T-cell (primary cell): ENCODE data around the gene CD247. TPM values are rescaled to one million over a fixed set of nuclear protein-coding genes. Genes with fewer than 3 reads are reported as not detected.
A peak's percentile ranks its signal among the peaks of the same experiment; 100 is the strongest.

Source experiments
- ATAC-seq, 4 experiments: fragments of 200-7000 bp in 3 of 4; fragments of 150-1000 bp in 1 of 4; cut with Tn5 transposase; replicated peaks in 1 of 4; 1 replicate in 3 of 4; 2 replicates in 1 of 4; pipeline ENCODE4 v1.10.0; 2021; ENCODE audit warnings: moderate library complexity in 3 of 4, mild to moderate bottlenecking in 2 of 4, moderate number of reproducible peaks in 1 of 4
- CTCF ChIA-PET, 2 donors: fragments of 300-600 bp; sonication (Branson Sonifier 250); formaldehyde crosslinking; loops; one replicate each; lab custom pipeline; 2022; ENCODE audit warnings: antibody characterized with exemption in 2 of 2; lab: Charles Lee
- POLR2A ChIA-PET, 2 donors: fragments of 300-600 bp; sonication (Branson Sonifier 250); formaldehyde crosslinking; loops; one replicate each; lab custom pipeline; 2022; ENCODE audit warnings: antibody characterized with exemption in 2 of 2; lab: Charles Lee
- DNase-seq, 35 experiments: peaks; one replicate each; pipeline versions ENCODE4 v3.0.0 to v3.0.0-alpha.2; 2013 to 2023
- H3K27ac ChIP-seq: one replicate; pipeline ENCODE4 v1.5.1; 2013; ENCODE audit warnings: low read length
- H3K27me3 ChIP-seq, 2 experiments: replicated peaks in 1 of 2; 1 replicate in 1 of 2; 2 replicates in 1 of 2; pipeline versions ENCODE4 v1.6.1 to v1.7.0; 2013; ENCODE audit warnings: low read length in 1 of 2, mixed read lengths in 1 of 2; ENCODE audit not compliant: control insufficient read depth in 2 of 2, insufficient read depth in 2 of 2; ENCODE audit errors: extremely low read depth in 1 of 2
- H3K36me3 ChIP-seq, 2 donors: 1 replicate in 1 of 2; 2 replicates in 1 of 2; pipeline versions ENCODE4 v1.6.1 to v1.7.0; 2013; ENCODE audit warnings: low read length in 1 of 2; ENCODE audit not compliant: control insufficient read depth in 2 of 2, insufficient read depth in 1 of 2; ENCODE audit errors: extremely low read depth in 1 of 2
- H3K4me1 ChIP-seq, 2 experiments: 1 replicate in 1 of 2; 2 replicates in 1 of 2; pipeline versions ENCODE4 v1.6.1 to v1.7.0; 2013; ENCODE audit warnings: low read length in 2 of 2, mixed read lengths in 1 of 2; ENCODE audit not compliant: insufficient read depth in 2 of 2, control insufficient read depth in 1 of 2; ENCODE audit errors: extremely low read depth in 1 of 2
- H3K4me3 ChIP-seq, 2 donors: 1 replicate in 1 of 2; 2 replicates in 1 of 2; pipeline versions ENCODE4 v1.5.1 to v1.7.0; 2013; ENCODE audit warnings: mild to moderate bottlenecking in 2 of 2, low read length in 1 of 2, moderate library complexity in 1 of 2; ENCODE audit not compliant: control insufficient read depth in 1 of 2; ENCODE audit errors: extremely low read depth in 1 of 2
- H3K9me3 ChIP-seq: 2 replicates; pipeline ENCODE4 v1.7.0; 2013
- H3K27ac Mint-ChIP-seq, 2 donors: one replicate each; pipeline ENCODE4 v1.8.0; 2020 to 2021; ENCODE audit warnings: mild to moderate bottlenecking in 2 of 2, mixed read lengths in 2 of 2
- H3K27me3 Mint-ChIP-seq, 2 donors: one replicate each; pipeline ENCODE4 v1.8.0; 2021 to 2022; ENCODE audit warnings: mixed read lengths in 2 of 2
- H3K36me3 Mint-ChIP-seq: one replicate; pipeline ENCODE4 v1.8.0; 2021; ENCODE audit warnings: mixed read lengths
- H3K4me1 Mint-ChIP-seq, 3 donors: one replicate each; pipeline ENCODE4 v1.8.0; 2020 to 2022; ENCODE audit warnings: mixed read lengths in 3 of 3, mild to moderate bottlenecking in 1 of 3
- H3K4me3 Mint-ChIP-seq, 3 donors: one replicate each; pipeline ENCODE4 v1.8.0; 2020 to 2022; ENCODE audit warnings: mild to moderate bottlenecking in 3 of 3, mixed read lengths in 3 of 3, moderate library complexity in 3 of 3
- H3K9me3 Mint-ChIP-seq, 3 donors: one replicate each; pipeline ENCODE4 v1.8.0; 2020 to 2022; ENCODE audit warnings: mixed read lengths in 3 of 3
- WGBS: methylation state at CpG from one replicate; pipeline ENCODE4 v1.1.5; 2013; ENCODE audit warnings: missing lambda C conversion rate; ENCODE audit not compliant: insufficient coverage; 5-methylcytosine and 5-hydroxymethylcytosine counted together
- total RNA-seq, 35 experiments: library from RNA in 6 of 35; stranded (reverse) in 6 of 35; fragments of 120-200 nt in 1 of 35; gene quantifications; one replicate each; pipeline versions ENCODE4 v1.2.1 to v1.2.4 and lab custom pipeline; 2013 to 2026

CD247 gene
- total RNA-seq, 5 donors from 2014 or later (not counting 1 experiment from before 2014, with no cell fraction given): 324 to 414 (median 385) TPM

- H3K27me3 Mint-ChIP-seq: no peaks in the 10 kb centered on the region
- Histone ChIP-seq H3K27me3 (no peaks in the 10 kb centered on the region), H3K9me3 (no peaks in the 10 kb centered on the region), H3K27ac (peak overlapping the region; percentile 81), H3K36me3 (peaks cover 7 to 50% of the 10 kb centered on the region in 2 donors), H3K4me1 (peaks cover 69 to 92% of the 10 kb centered on the region in 2 experiments), H3K4me3 (no peak overlapping the region)
- peak overlapping the region; percentile 59 to 98 (median 66) for H3K4me3 Mint-ChIP-seq
- POLR2A ChIA-PET: interaction anchor here (1.0 to 1.4 kb wide), 2 partner anchors 10 to 15 kb away, joined by 3 read pairs; no protein-coding TSS in a partner anchor
- H3K4me1 Mint-ChIP-seq: peaks cover 96 to 100% (median 96%) of the 10 kb centered on the region in 3 donors
- DNase-seq (no peak), ATAC-seq (no peak)
- H3K27ac Mint-ChIP-seq: peak overlapping the region; percentile 96 to 97
- no peaks in the 10 kb centered on the region for H3K9me3 Mint-ChIP-seq
- H3K36me3 Mint-ChIP-seq: peaks cover 37% of the 10 kb centered on the region
- WGBS: no CpG with 5 or more reads among the region's 2 CpGs
- CTCF ChIA-PET: interaction anchor here in 1 of 2 donors (0.7 kb wide), 1 partner anchor 108 kb away, joined by 7 read pairs; no protein-coding TSS in a partner anchor
These were observed 25.0 kb downstream of the CD247 start for GRCh38 chr1:167493372-167493771.

- Histone ChIP-seq H3K36me3 (peaks cover 7 to 42% of the 10 kb centered on the region in 2 donors), H3K4me3 (peak overlapping the region; percentile 17 to 41), H3K4me1 (peaks cover 66 to 91% of the 10 kb centered on the region in 2 experiments), H3K9me3 (no peaks in the 10 kb centered on the region), H3K27me3 (no peaks in the 10 kb centered on the region), H3K27ac (peak overlapping the region; percentile 81)
- peak; percentile 32 to 72 (median 34) for ATAC-seq
- CTCF ChIA-PET: interaction anchor here (0.6 to 1.3 kb wide), 4 partner anchors 9 to 218 kb away, joined by 3 to 6 read pairs (median 4); no protein-coding TSS in a partner anchor
- no CpG with 5 or more reads among the region's 5 CpGs for WGBS
- Mint-ChIP-seq H3K9me3 (no peaks in the 10 kb centered on the region), H3K4me1 (peaks cover 96 to 100% (median 96%) of the 10 kb centered on the region in 3 donors), H3K27me3 (no peaks in the 10 kb centered on the region), H3K27ac (peak overlapping the region; percentile 90 to 97), H3K4me3 (peak overlapping the region; percentile 66 to 98 (median 72)), H3K36me3 (peaks cover 38% of the 10 kb centered on the region)
- POLR2A ChIA-PET: interaction anchor here (0.6 to 0.8 kb wide), 10 partner anchors 9 to 1214 kb away, joined by 3 to 10 read pairs (median 3); partner anchors contain the start of gene CD247 (in 1 of the 2)
- DNase-seq: peak in 27 of 35 experiments; percentile 41 to 85 (median 59)
These were observed 25.8 kb downstream of the CD247 start for GRCh38 chr1:167492481-167492910.

GRCh38 chr1:167491586-167492461 is 26.5 kb downstream of the CD247 start:
- peaks cover 96 to 100% (median 96%) of the 10 kb centered on the region in 3 donors for H3K4me1 Mint-ChIP-seq
- peak overlapping the region; percentile 66 to 98 (median 72) for H3K4me3 Mint-ChIP-seq
- H3K27me3 Mint-ChIP-seq: no peaks in the 10 kb centered on the region
- peak overlapping the region; percentile 81 for H3K27ac ChIP-seq
- CTCF ChIA-PET: interaction anchor here (0.6 to 1.3 kb wide), 3 partner anchors 9 to 217 kb away, joined by 3 to 6 read pairs (median 3); no protein-coding TSS in a partner anchor
- H3K9me3 ChIP-seq: no peaks in the 10 kb centered on the region
- H3K9me3 Mint-ChIP-seq: no peaks in the 10 kb centered on the region
- H3K36me3 ChIP-seq: peaks cover 7 to 44% of the 10 kb centered on the region in 2 donors
- peak in 4 of 35 experiments; percentile 19 to 72 (median 35) for DNase-seq
- peak overlapping the region; percentile 90 to 97 for H3K27ac Mint-ChIP-seq
- peak overlapping the region; percentile 17 to 41 for H3K4me3 ChIP-seq
- POLR2A ChIA-PET: interaction anchor here (0.6 to 0.8 kb wide), 9 partner anchors 8 to 529 kb away, joined by 3 to 10 read pairs (median 3); partner anchors contain the start of gene CD247 (in 1 of the 2)
- WGBS: 28% methylated on average over 4 of the region's 12 CpGs
- no peaks in the 10 kb centered on the region for H3K27me3 ChIP-seq
- ATAC-seq: peak; percentile 43 to 48 (median 46)
- H3K36me3 Mint-ChIP-seq: peaks cover 38% of the 10 kb centered on the region
- H3K4me1 ChIP-seq: peaks cover 65 to 93% of the 10 kb centered on the region in 2 experiments

GRCh38 chr1:167490765-167491164 is 27.6 kb downstream of the CD247 start:
- H3K27ac ChIP-seq: peak overlapping the region; percentile 81
- no peak overlapping the region for H3K4me3 ChIP-seq
- H3K9me3 Mint-ChIP-seq: no peaks in the 10 kb centered on the region
- peaks cover 96 to 100% (median 96%) of the 10 kb centered on the region in 3 donors for H3K4me1 Mint-ChIP-seq
- H3K27ac Mint-ChIP-seq: peak overlapping the region; percentile 97
- no CpG with 5 or more reads among the region's 5 CpGs for WGBS
- peaks cover 3 to 41% of the 10 kb centered on the region in 2 donors for H3K36me3 ChIP-seq
- H3K4me3 Mint-ChIP-seq: peak overlapping the region; percentile 68 to 98 (median 74)
- CTCF ChIA-PET: no interaction called here
- no peaks in the 10 kb centered on the region for H3K27me3 ChIP-seq
- H3K36me3 Mint-ChIP-seq: peaks cover 33% of the 10 kb centered on the region
- H3K9me3 ChIP-seq: no peaks in the 10 kb centered on the region
- no peak for DNase-seq
- peaks cover 66 to 95% of the 10 kb centered on the region in 2 experiments for H3K4me1 ChIP-seq
- no peak for ATAC-seq
- POLR2A ChIA-PET: interaction anchor here in 1 of 2 donors (0.6 to 1.1 kb wide), 4 partner anchors 18 to 528 kb away, joined by 3 read pairs; no protein-coding TSS in a partner anchor
- no peaks in the 10 kb centered on the region for H3K27me3 Mint-ChIP-seq

- peaks cover 3 to 37% of the 10 kb centered on the region in 2 donors for H3K36me3 ChIP-seq
- H3K9me3 ChIP-seq: no peaks in the 10 kb centered on the region
- Mint-ChIP-seq H3K4me3 (peak overlapping the region; percentile 68 to 98 (median 74)), H3K4me1 (peaks cover 96 to 100% (median 96%) of the 10 kb centered on the region in 3 donors), H3K9me3 (no peaks in the 10 kb centered on the region), H3K36me3 (peaks cover 30% of the 10 kb centered on the region), H3K27me3 (no peaks in the 10 kb centered on the region), H3K27ac (peak overlapping the region; percentile 95 to 97)
- WGBS: 49% methylated on average over 15 of the region's 20 CpGs
- no peaks in the 10 kb centered on the region for H3K27me3 ChIP-seq
- ChIA-PET POLR2A (interaction anchor here (1.1 to 2.4 kb wide), 2 partner anchors 22 to 28 kb away, joined by 3 to 10 read pairs; partner anchors contain the start of gene CD247 (in 1 of the 2)), CTCF (interaction anchor here in 1 of 2 donors (1.0 kb wide), 1 partner anchor 9 kb away, joined by 3 read pairs; no protein-coding TSS in a partner anchor)
- peaks cover 67 to 95% of the 10 kb centered on the region in 2 experiments for H3K4me1 ChIP-seq
- H3K4me3 ChIP-seq: peak overlapping the region; percentile 9 to 35
- ATAC-seq (peak; percentile 34 to 67 (median 43)), DNase-seq (peak in 33 of 35 experiments; percentile 38 to 82 (median 68))
- H3K27ac ChIP-seq: peak overlapping the region; percentile 81
These were observed 28.6 kb downstream of the CD247 start for GRCh38 chr1:167489571-167490340.
